Kidney epithelial cell (primary cell): ENCODE results near the gene ZSWIM6. TPM values are rescaled to one million over a fixed set of nuclear protein-coding genes. Genes with fewer than 3 reads are reported as not detected.

ENCODE experiments used
- DNase-seq: peaks from one replicate; pipeline ENCODE4 v3.0.0-alpha.2; 2010; ENCODE audit warnings: low read depth
- H3K27me3 ChIP-seq: 2 replicates; pipeline ENCODE4 v1.6.0; 2011; ENCODE audit warnings: low read length; ENCODE audit not compliant: control insufficient read depth, insufficient read depth
- H3K36me3 ChIP-seq: 2 replicates; pipeline ENCODE4 v1.5.1; 2011; ENCODE audit warnings: low read length; ENCODE audit not compliant: control insufficient read depth, insufficient read depth
- H3K4me3 ChIP-seq: 2 replicates; pipeline ENCODE4 v1.5.1; 2011; ENCODE audit warnings: low read depth, mild to moderate bottlenecking, control low read depth, low read length
- CTCF ChIP-seq: IDR thresholded peaks from 2 replicates; pipeline ENCODE4 v1.5.1; 2011; ENCODE audit warnings: mild to moderate bottlenecking, moderate library complexity, low read length, control low read depth, inconsistent platforms; ENCODE audit not compliant: insufficient read depth, poor library complexity, severe bottlenecking
- total RNA-seq: library from RNA; depleted of rRNA; stranded (reverse); fragments of >200 nt; gene quantifications from 2 replicates; pipeline ENCODE4 v1.2.3, GENCODE V29; 2015

Gene ZSWIM6
- total RNA-seq, 1 donor from 2014 or later, result 18.5 TPM

- Histone ChIP-seq H3K4me3 (no peak overlapping the region), H3K27me3 (no peaks in the 10 kb centered on the region), H3K36me3 (no peaks in the 10 kb centered on the region)
- DNase-seq, result no peak
- no peak for TF ChIP-seq CTCF
These were observed 23.3 kb upstream of the ZSWIM6 start for GRCh38 chr5:61308712-61309111.

- no peak for TF ChIP-seq CTCF
- Histone ChIP-seq H3K4me3 (no peak overlapping the region), H3K36me3 (no peaks in the 10 kb centered on the region), H3K27me3 (no peaks in the 10 kb centered on the region)
- no peak for DNase-seq
These were observed 22.9 kb upstream of the ZSWIM6 start for GRCh38 chr5:61309115-61309514.

GRCh38 chr5:61311056-61311610 is 20.9 kb upstream of the ZSWIM6 start:
- H3K4me3 ChIP-seq, result no peak overlapping the region
- no peak for DNase-seq
- H3K36me3 ChIP-seq, result no peaks in the 10 kb centered on the region
- no peaks in the 10 kb centered on the region for H3K27me3 ChIP-seq
- TF ChIP-seq CTCF, result no peak

- TF ChIP-seq CTCF, result no peak
- Histone ChIP-seq H3K4me3 (no peak overlapping the region), H3K36me3 (no peaks in the 10 kb centered on the region), H3K27me3 (no peaks in the 10 kb centered on the region)
- DNase-seq, result peak; percentile 91
These were observed 19.9 kb upstream of the ZSWIM6 start for GRCh38 chr5:61311836-61312808.

- no peak for TF ChIP-seq CTCF
- Histone ChIP-seq H3K27me3 (no peaks in the 10 kb centered on the region), H3K36me3 (no peaks in the 10 kb centered on the region), H3K4me3 (no peak overlapping the region)
- peak; percentile 88 for DNase-seq
These were observed 17.9 kb upstream of the ZSWIM6 start for GRCh38 chr5:61313960-61314681.
